C4-2B (cell line): ENCODE results near the gene USP48.

Experiments used
- CTCF ChIP-seq: fragments of 450-650 bp; conservative IDR thresholded peaks from 2 replicates; pipeline ENCODE4 v1.5.1; 2017; ENCODE audit warnings: mild to moderate bottlenecking
- ZFX ChIP-seq: fragments of 450-650 bp; IDR thresholded peaks from 2 replicates; pipeline ENCODE4 v1.6.1; 2017

DNA sequence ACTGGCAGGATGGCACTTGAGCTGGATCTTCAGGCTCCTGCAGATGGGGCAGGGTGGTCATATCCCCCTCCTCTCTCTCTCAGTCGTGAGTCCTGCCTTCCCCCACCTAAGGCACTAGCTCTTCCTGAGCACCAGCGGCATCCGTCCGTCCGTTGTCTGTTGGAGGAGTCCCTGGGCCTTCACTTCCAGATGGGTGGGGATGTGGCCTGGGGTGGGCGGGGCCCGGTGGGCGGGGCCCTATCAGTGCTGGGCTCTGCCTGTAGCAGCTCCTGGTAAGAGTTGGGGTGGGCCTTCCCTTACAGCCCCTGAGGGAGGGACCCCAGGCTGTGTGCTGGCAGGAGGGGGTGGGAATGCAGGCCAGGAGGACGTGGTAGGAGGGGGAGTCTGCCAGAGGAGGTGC lies 39.4 kb upstream of the USP48 start:
- TF ChIP-seq CTCF (no peak), ZFX (no peak)
